Fibroblast of skin of abdomen (primary cell): Measurements from ENCODE around the gene IFI16.

ENCODE experiments used
- DNase-seq: peaks from one replicate; pipeline ENCODE4 v3.0.0-alpha.2; 2013

IFI16 gene

DNA sequence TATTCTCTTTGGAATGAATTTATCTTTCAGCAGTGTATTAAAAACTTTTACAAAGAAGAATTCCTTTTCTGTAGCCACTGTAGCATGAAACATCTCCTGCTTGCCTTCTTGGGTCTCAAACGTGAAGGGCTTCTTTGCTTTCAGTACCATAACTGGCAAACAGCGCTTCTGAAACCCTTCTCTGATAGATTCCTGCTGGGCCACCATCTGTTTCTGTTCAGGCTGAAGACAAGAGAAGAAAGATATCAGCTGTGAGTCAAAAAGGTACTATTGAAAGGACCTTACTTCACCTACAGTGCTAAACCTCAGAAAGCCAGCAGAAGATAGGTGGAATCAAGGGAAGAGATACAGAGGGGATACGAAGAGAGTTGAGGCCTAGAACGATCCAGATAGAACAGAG lies 56.4 kb downstream of the IFI16 start:
- no peak for DNase-seq

DNA sequence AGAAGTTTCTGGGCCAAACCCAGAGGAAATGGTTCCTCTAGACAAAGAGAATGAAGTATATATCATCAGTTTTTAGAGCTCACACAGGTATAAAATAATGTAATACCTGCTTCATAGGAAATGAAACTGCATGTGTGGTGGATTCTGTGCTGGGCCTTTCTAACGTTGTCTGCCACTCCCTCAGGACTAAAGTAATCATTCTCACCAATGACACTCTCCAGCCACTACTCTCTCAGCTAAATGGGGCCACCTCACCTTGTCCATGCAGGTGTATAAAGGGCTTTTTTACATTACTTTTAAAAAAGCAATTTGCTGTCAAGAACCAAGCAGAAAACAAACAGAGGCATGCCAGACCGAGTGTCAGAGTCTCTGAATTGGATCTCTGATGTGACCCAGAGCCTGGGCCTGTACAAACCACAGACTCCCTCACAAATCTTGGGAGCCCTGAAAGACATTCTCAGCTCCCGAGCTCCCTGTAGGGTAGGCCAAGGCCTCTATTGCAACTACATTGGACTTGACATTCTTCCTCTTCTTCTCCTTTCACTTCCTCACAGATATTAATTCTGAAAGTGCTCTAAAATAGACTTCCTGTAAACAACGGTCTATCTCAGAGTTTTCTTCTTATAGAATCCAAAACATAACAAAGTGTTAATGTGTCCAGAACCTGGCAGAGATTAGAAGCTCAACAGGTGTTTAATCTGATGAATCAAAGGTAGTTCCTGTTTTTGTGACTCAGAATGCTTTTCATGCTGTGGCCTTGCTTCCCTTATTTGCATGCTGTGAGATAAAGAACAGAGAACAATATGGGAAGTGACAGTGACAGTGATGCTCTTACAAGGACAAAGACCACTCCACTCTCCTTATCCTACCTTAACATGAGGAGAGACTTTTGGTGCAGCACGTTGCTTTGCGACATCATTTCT lies 58.3 kb downstream of the IFI16 start:
- DNase-seq = no peak

DNA sequence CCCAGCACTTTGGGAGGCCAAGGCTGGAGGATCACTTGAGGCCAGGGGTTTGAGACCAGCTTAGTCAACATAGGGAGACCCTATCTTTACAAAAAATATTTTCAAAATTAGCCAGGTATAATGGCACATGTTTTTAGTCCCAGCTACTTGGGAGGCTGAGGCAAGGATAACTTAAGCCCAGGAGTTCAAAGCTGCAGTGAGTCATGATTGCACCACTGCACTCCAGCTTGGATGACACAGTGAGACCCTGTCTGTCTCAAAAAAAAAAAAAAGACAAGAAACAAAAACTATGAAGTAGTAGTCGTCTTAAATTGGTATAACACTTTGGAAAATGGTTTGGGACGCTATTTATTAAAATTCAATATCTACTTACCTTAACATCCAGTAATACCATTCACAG lies 59.2 kb downstream of the IFI16 start:
- DNase-seq = peak; percentile 56

DNA sequence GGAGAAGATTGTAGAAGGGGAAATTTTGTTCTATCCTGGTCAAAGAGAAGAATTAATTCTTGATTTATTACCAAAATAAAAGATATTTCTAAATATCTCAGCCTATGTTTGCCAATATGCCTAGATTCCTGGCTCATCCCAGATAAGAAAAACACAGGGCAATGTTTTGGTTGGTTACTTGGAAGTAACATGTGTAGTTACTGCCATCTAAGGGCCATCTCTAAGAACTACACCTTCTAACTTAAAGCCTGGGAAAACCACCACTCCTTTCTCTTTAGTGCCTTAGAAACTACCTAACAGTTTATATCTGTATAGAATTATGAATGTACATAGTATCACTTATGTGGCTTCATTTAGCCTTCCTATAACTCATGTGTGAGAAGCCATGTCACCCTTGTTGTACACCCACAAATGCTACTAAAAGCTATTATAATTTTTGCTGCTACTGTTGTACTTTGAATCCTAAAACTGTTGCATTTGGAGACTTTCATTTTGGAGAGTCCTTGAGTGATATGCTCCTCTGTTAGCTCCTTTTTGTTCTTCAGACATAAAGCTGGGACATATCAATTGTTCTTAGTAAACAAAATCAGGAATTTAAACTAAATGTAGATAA lies 62.4 kb downstream of the IFI16 start:
- peak; percentile 63 for DNase-seq

DNA sequence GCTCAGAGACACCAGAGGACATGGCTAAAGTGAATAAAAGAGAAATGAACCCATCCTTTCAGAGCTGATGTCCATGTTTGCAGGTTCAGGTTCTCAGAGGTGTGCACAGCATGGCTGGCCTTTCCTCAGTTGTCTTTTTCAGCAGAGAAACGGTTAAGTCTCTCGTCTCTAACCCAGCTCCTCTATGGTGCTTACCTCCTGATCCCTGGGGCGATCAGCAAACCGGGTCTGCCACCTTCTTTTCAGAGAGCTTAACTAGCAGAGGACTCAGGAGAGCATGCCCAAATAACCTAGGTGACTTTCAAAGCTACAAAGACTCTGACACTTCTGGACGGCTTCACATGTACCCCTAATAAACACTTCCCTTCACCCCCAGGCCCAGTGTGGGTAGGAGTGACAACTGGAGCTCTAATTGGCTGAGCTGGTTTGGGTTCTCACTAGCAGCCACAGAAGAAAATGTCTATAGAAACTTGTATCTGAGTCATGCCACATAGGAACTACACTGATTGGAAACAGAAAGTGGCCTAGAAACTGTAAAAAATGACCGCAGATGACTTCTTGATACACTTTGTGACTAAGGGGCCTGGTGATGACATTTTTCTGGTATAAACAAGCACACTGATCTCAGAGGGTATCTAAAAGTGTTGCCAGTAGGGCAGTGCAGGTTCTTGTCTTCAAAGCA lies 66.9 kb downstream of the IFI16 start, which contains the start of gene AIM2:
Gene AIM2 (minus strand): TSS at position 329 of the 682 bp plus-strand sequence. CDS start 3,267 bp downstream, outside the sequence.
- DNase-seq = peak; percentile 52

DNA sequence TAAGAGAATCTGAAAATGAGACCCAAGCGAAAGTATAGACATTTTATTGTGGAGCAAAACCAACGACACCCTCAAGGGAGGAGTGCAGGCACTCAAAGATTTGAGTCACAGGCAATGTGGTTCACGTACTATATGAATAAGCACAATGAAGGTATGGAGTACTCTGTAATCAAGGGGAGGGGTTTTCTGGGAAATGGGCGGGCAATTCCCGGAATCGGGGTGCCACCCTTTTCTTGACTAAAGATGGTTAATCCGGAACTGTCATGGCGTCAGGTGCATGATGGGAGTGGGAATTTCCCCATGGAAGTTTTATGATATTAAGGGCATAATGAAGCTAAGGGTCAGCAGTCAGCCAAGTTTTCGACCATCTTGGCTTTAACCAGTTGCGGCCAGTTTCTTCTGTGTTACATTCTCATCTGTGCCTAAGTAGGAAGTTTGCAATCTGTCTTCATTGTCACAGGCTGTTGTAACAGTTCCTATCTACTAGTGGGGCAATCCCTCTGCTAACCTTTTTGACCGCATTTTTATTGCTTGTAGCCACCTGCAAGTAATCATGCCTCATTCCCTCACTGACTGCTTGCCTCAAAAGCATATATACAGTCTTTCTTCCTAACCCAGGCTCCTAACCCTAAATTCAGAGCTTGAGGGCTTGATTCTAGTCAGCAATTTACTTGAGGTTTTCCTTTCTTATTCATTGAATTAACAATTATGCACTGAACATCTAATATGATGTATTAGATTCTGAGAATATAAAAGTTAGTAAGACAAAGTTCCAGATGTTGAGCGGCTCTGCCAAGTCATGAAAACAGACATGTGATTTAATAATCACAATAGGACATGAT lies 67.6 kb downstream of the IFI16 start:
- DNase-seq = peak; percentile 58

DNA sequence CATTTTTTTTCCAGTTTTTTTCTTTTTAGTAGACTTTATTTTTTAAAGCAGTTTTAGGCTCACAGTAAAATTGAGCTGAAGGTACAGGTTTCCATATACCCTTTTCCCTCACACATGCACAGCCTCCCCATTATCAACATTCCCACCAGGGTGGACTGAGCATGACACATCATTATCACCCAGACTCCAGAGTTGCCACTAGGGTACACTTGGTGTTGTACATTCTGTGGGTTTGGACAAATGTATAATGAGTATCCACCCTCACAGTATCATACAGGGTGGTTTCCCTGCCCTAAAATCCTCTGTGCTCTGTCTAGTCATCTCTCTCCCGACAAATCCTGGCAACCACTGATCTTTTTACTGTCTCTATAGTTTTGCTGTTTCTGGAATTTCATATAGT lies 69.8 kb downstream of the IFI16 start:
- no peak for DNase-seq

DNA sequence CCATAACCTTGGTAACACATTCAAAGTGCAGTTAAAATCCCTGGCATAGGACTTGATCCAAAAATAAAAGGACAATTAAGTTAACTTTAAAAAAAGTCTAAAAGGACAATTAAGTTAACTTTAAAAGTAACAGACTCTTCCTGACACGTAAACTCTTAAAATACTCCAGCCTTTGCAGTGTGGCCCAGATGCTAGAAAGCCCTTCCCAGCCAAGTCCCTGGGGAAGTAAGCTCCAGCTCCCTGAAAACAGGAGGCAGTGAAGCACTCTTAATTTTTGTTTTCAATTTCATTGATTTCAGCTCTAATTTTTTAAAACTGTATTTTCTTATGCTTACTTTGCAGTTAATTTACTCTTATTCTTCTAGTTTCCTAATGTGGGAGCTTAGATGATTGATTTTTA lies 71.9 kb downstream of the IFI16 start:
- DNase-seq = no peak

DNA sequence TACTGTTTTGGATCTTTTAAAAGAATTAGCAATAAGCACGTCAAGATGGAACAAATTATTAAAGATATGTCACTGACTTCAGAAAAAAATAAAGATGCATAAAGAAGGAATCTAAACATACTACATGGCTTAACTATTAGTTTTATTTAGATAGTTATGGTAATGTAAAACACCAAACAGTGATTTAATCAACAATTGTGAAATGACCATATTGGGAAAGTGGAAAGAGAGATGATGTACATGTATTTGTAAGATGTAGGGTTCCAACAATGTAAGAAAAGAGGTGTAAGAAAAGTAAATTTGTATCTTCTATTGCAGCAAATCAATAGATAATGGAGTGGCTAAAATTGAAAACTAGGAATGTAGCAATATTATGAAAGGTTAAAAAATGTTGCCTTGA lies 73.3 kb downstream of the IFI16 start:
- no peak for DNase-seq

DNA sequence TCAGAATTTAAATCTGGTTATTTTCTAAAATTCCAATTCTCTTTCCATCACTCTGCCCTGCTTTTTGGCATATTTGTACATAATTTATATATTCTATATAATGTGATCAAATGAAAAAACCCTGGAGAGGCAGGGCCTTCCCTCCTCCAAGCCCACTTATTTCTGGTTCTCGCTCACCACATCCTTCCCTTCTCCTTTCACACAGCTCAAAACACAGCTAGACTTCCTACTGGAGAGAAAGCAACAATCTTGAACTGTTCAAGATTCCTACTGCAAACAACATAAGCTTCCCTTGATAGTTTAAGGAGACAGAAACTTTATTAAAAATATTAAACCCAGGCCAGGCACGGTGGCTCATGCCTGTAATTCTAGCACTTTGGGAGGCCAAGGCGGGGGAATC lies 74.4 kb downstream of the IFI16 start:
- no peak for DNase-seq

DNA sequence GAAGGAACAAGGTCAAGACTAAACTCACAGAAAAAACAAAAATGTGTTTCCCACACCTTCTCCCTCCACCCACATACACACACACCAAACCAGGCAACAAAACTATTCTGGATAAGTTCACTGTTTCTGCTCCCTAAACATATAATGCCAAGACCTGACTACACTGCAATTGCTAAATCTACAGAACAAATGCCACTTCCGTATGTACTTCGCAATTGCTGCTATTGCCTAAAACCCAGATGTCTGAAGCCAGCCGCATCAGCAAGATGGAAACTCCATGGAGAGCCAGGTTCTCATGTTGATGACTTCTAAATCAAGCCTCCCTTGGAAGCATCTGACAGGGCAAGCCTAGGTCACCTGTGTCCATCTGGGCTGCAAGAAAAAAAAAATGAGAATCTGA lies 75.2 kb downstream of the IFI16 start:
- no peak for DNase-seq

DNA sequence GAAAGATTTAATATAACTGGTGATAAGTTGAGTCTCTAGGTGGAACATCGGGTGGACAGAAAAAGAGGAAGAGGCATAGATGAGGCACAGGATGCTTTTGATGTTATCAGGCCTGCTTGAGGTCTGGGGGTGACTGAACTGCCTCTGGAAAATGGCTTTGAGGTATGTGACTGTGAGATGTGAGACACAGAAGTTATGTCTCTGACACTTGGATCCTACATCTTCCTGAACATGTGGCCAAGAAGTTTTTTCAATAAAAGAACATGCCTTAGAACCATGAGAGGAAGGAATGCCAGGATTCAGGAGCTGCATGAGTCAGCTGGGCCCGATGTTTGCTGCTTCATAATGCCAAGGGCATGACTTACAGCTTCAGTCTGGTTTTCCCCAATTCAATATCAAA lies 78.3 kb downstream of the IFI16 start:
- DNase-seq = peak; percentile 91

DNA sequence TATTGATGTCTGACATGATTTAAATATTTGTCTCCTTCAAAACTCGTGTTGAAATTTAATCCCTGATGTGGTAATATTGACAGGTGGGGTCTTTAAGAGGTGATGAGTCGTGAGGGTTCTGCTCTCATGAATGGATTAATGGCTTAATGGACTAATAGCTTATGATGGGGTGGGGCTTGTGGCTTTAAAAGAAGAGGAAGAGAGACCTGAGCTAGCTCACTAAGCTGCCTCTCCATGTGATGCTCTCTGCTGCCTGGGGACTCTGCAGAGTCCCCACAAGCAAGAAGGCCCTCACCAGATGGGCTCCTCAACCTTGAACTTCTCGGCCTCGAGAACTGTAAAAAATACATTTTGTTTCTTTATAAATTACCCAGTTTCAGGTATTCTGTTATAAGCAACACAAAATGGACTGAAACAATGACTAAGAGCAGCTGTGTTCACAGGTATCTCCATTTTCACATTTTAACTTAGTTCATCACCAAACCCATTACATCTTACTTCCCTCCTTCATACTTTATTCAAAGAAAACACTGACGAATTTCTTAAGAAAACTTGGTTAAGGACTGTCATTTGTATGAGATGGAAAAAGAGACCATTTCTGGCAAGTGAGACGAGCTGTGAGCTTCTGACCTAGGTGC lies 79.0 kb downstream of the IFI16 start:
- DNase-seq = no peak

DNA sequence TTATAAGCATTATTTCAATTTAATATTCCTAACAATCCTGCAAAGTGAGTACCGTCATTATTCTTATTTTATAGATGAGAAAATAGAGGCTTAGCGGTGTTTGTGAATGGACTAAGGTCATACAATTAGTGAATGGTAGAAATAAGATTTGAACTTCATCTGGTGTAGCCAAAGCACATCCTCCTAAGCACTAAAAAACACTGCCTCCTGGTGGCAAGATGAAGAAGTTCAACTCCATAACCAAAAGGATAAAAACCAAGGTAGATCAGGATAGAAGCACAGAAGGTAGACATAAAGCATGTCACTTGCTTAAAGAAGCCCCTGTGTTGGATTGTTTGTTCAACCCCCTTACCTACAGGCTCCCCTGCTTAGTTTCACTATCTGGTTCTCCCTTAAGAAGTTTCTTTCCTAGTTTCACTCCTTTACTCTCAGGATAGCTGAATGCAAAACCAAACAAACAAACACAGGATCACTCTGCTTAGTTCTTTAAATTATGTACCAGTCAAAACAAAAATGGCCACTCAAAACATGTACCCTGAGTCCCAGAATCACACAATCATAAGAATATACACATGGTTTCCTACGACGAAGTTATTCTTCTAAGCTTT lies 79.6 kb downstream of the IFI16 start:
- no peak for DNase-seq

DNA sequence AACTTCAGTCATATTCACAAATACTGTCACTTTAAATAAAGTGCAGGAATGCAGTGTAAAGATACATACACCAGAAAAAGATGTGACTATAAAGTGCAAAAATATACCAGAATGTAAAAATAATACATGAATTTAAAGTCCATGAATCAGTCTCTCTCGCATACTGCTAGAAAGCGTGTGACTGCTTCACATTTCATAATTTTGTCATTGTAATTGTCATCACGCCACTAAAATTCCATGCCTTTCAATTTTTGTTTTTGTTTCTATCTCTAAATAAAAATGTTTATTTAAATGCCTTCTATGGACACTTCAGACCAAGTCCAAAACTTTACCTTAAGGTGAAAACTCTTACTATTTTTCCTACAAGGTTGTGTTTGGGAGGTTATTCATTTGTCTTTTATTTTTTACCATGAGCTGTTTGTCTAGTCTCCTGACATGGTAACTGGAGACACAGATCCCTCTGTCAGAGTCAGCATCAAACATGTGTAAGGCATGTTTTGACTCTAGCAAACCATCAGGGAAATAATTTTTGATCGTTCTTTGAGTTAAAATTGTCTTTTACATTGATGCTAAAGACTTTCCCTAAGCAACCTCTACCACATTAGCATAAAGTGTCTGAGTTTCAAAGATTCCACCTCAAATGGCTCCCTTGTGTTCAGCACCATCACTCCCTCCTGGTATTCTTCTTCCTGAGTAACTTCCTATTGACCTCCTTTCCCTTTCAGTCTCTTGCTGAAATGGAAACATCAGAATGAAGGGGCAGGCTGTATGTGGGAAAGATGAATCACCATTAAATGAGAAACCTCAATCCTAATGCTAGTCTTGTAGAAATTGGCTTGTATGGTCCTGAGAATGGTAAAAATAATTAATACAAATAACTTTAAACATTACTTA lies 80.8 kb downstream of the IFI16 start:
- peak; percentile 58 for DNase-seq

DNA sequence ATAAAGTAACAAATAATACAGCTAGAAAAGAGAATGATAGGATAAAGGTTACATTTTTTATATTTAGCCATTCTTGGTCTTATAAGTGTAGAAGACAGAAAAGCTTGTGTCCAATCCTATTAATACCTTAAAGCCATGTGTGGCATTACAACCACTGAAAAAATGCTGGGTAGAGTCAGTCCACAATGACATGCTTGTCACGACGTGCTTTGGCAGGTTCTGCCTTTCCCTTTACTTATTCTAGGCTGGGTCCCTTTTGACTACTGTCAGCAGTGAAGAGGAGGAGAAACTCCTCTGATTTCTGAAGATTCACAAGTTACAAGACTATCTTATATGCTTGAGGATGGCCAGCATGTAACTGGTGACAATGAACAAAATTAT lies 81.5 kb downstream of the IFI16 start:
- no peak for DNase-seq

DNA sequence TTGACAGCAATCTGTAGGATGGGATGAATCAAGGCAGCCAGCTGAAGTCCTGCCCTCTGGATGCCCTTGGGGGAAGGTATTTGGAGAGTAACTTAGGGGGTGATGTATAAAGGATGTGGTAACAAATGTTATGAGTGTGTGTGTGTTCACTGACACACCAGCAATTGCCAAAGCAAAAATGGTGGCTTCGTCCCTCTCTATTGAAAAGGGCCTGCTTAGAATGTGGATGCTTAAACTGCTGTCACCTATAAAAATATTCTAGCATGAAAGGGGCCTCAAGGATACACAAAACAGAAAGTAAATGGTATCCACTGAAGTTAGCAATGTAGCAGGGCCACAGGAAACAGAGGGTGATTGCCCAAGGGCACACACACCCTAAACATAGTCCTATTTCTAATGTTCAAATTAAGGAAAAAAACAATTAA lies 81.9 kb downstream of the IFI16 start:
- DNase-seq = peak; percentile 77

DNA sequence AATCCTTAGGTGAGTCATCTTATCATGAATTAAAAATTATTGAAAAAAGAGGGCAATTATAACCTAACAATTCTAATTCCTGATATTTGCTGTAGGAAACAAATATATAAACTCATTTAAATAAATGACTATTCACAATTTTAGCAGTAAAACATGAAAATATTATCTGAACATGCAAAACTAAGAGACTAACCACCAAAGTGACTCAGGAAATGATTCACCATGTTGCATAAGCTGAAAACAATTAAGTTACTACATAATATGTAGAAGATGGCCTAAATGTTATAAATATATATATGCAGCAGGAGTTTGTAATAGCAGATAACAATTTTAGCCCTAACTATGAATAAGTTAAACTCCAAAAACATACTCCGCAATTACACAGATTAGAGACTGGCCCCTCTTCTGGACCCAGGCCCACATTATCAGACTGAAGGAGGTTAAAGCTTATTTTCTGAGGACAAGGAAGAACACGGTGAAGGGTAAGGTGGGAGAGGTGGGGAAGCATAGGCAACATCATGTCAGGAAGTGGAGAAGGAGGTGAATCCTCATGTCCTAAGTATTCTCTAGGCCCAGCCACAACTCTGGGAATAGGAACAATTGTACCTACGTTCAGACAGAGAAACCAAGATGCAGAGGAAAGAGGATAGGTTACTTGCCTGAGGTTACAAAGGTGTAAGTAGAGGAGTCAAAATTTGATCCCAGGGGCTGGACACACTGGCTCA lies 82.5 kb downstream of the IFI16 start:
- peak; percentile 79 for DNase-seq

DNA sequence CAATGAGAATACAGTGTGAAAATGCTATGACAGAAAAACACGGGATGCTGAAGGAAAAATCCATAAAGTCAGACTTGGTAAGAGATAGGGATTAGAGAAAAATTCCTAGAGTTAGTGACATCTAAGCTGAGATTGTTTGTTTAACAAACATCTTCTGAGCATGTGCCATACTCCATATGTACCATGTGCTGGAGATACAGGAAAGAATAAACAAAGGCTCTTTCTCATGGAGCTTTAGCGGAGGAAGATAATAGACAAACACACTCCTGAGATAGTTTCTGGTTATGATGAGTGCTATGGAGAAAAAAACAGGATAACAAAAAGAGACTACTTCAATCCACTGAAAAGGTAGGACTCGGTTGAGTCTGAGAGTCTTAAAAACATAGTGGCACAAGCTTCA lies 88.9 kb downstream of the IFI16 start:
- DNase-seq = no peak

DNA sequence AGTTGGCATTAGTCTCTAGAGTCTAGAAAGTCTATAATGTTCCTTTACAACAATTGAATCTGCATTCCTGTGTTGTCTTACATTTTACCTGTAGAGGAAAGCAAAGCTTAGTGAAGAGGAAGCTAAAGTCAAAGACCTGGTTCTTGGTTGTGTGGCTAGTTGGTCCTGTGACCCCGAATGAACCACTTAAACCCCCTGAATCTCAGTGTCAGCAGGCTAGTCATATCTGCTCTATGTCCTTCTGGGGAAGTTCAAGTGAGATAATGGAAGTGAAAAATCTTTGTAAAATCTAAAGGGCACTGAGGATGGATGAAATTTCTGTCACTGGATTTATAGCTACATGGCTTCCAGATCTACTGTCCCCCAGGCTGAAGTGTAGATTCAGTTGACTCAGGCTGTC lies 90.9 kb downstream of the IFI16 start:
- no peak for DNase-seq
